OCI-LY1 (cell line): ENCODE results near the gene MANSC1.

ENCODE experiments used
- H2AFZ ChIP-seq: fragments of 200-600 bp; sonication (generic), shearing (Covaris generic); 2 replicates; pipeline ENCODE4 v1.6.0; 2014; ENCODE audit warnings: antibody characterized with exemption, mild to moderate bottlenecking, low read length
- H3F3A ChIP-seq: fragments of 200-600 bp; sonication (generic), shearing (Covaris generic); 2 replicates; pipeline ENCODE4 v1.6.0; 2014; ENCODE audit warnings: mild to moderate bottlenecking, antibody characterized with exemption, low read length, moderate library complexity; ENCODE audit not compliant: insufficient read depth
- H3K27ac ChIP-seq: fragments of 200-600 bp; sonication (generic); 2 replicates; pipeline ENCODE4 v1.5.1; 2014; ENCODE audit warnings: low read length, mixed run types, mild to moderate bottlenecking, low read depth; ENCODE audit not compliant: poor library complexity, severe bottlenecking
- H3K27me3 ChIP-seq: fragments of 200-600 bp; sonication (generic); 2 replicates; pipeline ENCODE4 v1.6.0; 2014; ENCODE audit warnings: antibody characterized with exemption, mild to moderate bottlenecking, low read length, moderate library complexity; ENCODE audit not compliant: insufficient read depth
- H3K36me3 ChIP-seq: fragments of 200-600 bp; sonication (generic); 2 replicates; pipeline ENCODE4 v1.6.1; 2014; ENCODE audit warnings: mild to moderate bottlenecking, antibody characterized with exemption, low read length, moderate library complexity, mixed read lengths; ENCODE audit not compliant: insufficient read depth
- H3K4me1 ChIP-seq: fragments of 200-600 bp; sonication (generic); 2 replicates; pipeline ENCODE4 v1.5.1; 2014; ENCODE audit warnings: mild to moderate bottlenecking, low read length, moderate library complexity; ENCODE audit not compliant: insufficient read depth, severe bottlenecking
- H3K4me2 ChIP-seq: fragments of 200-600 bp; sonication (generic), shearing (Covaris generic); 2 replicates; pipeline ENCODE4 v1.6.1; 2014; ENCODE audit warnings: low read length
- H3K4me3 ChIP-seq: fragments of 200-600 bp; sonication (generic); 2 replicates; pipeline ENCODE4 v1.5.1; 2014; ENCODE audit warnings: low read length, low read depth, mild to moderate bottlenecking, mixed read lengths; ENCODE audit not compliant: poor library complexity, severe bottlenecking
- H3K79me2 ChIP-seq: fragments of 200-600 bp; shearing (Covaris generic); 2 replicates; pipeline ENCODE4 v1.6.1; 2016; ENCODE audit warnings: mixed run types, low read length, mixed read lengths; ENCODE audit not compliant: insufficient read depth
- H3K9ac ChIP-seq: fragments of 200-600 bp; sonication (generic), shearing (Covaris generic); 2 replicates; pipeline ENCODE4 v1.6.1; 2014; ENCODE audit warnings: mild to moderate bottlenecking, low read length, mixed read lengths
- H3K9me2 ChIP-seq: fragments of 200-600 bp; sonication (generic), shearing (Covaris generic); 2 replicates; pipeline ENCODE4 v1.6.1; 2014; ENCODE audit warnings: low read depth, mild to moderate bottlenecking, low read length, mixed read lengths
- H3K9me3 ChIP-seq: fragments of 200-600 bp; shearing (Covaris generic); 2 replicates; pipeline ENCODE4 v1.6.1; 2014; ENCODE audit warnings: low read length, mixed read lengths
- H4K20me1 ChIP-seq: fragments of 200-600 bp; sonication (generic), shearing (Covaris generic); 2 replicates; pipeline ENCODE4 v1.6.0; 2016; ENCODE audit warnings: mild to moderate bottlenecking, low read length; ENCODE audit not compliant: insufficient read depth
- CTCF ChIP-seq: fragments of 200-600 bp; sonication (generic), shearing (Covaris generic); IDR thresholded peaks from 2 replicates; pipeline ENCODE4 v1.5.1; 2017; ENCODE audit warnings: mild to moderate bottlenecking, antibody characterized with exemption, low read length, moderate library complexity, mixed read lengths
- EZH2 ChIP-seq: fragments of 200-600 bp; sonication (generic), shearing (Covaris generic); IDR thresholded peaks from 2 replicates; pipeline ENCODE4 v1.8.0; 2017; ENCODE audit warnings: borderline replicate concordance, mixed run types, mild to moderate bottlenecking, antibody characterized with exemption, low read length, moderate library complexity, mixed read lengths

The MANSC1 gene

GRCh38 chr12:12301122-12301521 is 48.9 kb downstream of the MANSC1 start:
- Histone ChIP-seq H4K20me1 (no peaks in the 10 kb centered on the region), H3K9me2 (no peaks in the 10 kb centered on the region), H3K4me2 (no peak overlapping the region), H3K9me3 (no peaks in the 10 kb centered on the region), H3K36me3 (no peaks in the 10 kb centered on the region), H3K27ac (no peak overlapping the region), H3K4me1 (no peaks in the 10 kb centered on the region), H3K9ac (no peak overlapping the region), H3K4me3 (no peak overlapping the region), H3K27me3 (no peaks in the 10 kb centered on the region), H3F3A (no peaks in the 10 kb centered on the region), H3K79me2 (no peaks in the 10 kb centered on the region), H2AFZ (no peak overlapping the region)
- no peak for TF ChIP-seq CTCF
- no peak for TF ChIP-seq EZH2

- H3K4me2 ChIP-seq, result no peak overlapping the region
- no peak overlapping the region for H3K4me3 ChIP-seq
- no peaks in the 10 kb centered on the region for H3K9me3 ChIP-seq
- H2AFZ ChIP-seq, result no peak overlapping the region
- no peaks in the 10 kb centered on the region for H3K36me3 ChIP-seq
- H3K79me2 ChIP-seq, result no peaks in the 10 kb centered on the region
- H3K4me1 ChIP-seq, result no peaks in the 10 kb centered on the region
- no peaks in the 10 kb centered on the region for H3K27me3 ChIP-seq
- H3K9me2 ChIP-seq, result no peaks in the 10 kb centered on the region
- no peaks in the 10 kb centered on the region for H4K20me1 ChIP-seq
- H3K27ac ChIP-seq, result no peak overlapping the region
- H3K9ac ChIP-seq, result no peak overlapping the region
- H3F3A ChIP-seq, result no peaks in the 10 kb centered on the region
- TF ChIP-seq CTCF (no peak), EZH2 (no peak)
Observed at GRCh38 chr12:12297201-12297830, 52.7 kb downstream of the MANSC1 start.

- no peak overlapping the region for H3K4me3 ChIP-seq
- no peak overlapping the region for H2AFZ ChIP-seq
- no peak overlapping the region for H3K4me2 ChIP-seq
- H3K79me2 ChIP-seq, result no peaks in the 10 kb centered on the region
- no peaks in the 10 kb centered on the region for H3K36me3 ChIP-seq
- no peaks in the 10 kb centered on the region for H3K9me2 ChIP-seq
- H3K9ac ChIP-seq, result no peak overlapping the region
- no peaks in the 10 kb centered on the region for H3F3A ChIP-seq
- no peaks in the 10 kb centered on the region for H3K27me3 ChIP-seq
- no peaks in the 10 kb centered on the region for H4K20me1 ChIP-seq
- no peaks in the 10 kb centered on the region for H3K9me3 ChIP-seq
- no peaks in the 10 kb centered on the region for H3K4me1 ChIP-seq
- no peak overlapping the region for H3K27ac ChIP-seq
- TF ChIP-seq CTCF, result no peak
- no peak for TF ChIP-seq EZH2
Observed at GRCh38 chr12:12294215-12295005, 55.6 kb downstream of the MANSC1 start.
